Left renal pelvis (tissue), 4 donors: ENCODE measurements around the gene SPATA20. TPM values are rescaled to one million over a fixed set of nuclear protein-coding genes. Genes with fewer than 3 reads are reported as not detected.

Experiments
- DNase-seq, 4 donors: peaks; one replicate each; pipeline ENCODE4 v3.0.0-alpha.2; 2013; ENCODE audit warnings: low read depth in 4 of 4, low spot score in 3 of 4
- polyA plus RNA-seq, 4 donors: library from polyadenylated mRNA; unstranded; fragments of 120-200 nt; gene quantifications; one replicate each; pipeline ENCODE4 v1.2.1, GENCODE V29; 2013; ENCODE audit not compliant: insufficient read length in 4 of 4

SPATA20 gene
- polyA plus RNA-seq, 4 donors = 29.4 to 70.4 (median 50.9) TPM

DNA sequence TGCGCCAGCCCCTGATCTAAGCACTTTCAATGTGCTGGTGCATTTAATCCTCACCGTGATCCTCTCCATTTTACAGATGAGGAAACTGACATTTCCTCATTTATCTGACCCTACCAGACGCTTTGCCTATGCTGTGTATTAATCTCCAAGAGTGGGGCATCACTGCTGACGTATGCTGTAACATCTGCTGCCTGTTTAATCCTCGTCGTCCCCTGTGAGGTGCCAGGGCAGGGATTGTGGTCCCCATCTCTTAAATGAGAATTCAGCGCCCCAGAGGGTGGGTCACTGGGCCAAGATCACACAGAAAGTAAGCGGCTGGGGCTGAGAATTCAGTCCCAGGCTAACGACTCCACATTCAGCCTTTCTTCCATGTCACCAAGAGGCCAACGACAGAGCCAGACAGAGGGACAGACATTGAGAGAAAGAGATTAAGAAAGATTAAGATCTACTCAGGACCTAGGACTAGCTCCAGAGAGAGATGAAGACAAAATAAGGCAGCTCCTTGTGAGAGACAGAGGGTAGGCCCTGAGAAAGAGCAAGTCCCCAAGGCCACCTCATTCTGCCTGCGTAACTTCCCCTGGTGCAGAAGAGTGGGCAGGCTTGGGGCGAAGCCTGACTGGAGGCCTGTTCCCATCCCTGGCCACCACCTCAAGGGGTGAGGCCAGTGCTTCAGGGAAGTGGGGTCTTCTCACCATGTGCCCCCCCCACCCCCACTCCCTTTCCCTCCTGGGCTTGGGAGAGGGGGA lies 27.1 kb downstream of the SPATA20 start:
- DNase-seq = no peak

DNA sequence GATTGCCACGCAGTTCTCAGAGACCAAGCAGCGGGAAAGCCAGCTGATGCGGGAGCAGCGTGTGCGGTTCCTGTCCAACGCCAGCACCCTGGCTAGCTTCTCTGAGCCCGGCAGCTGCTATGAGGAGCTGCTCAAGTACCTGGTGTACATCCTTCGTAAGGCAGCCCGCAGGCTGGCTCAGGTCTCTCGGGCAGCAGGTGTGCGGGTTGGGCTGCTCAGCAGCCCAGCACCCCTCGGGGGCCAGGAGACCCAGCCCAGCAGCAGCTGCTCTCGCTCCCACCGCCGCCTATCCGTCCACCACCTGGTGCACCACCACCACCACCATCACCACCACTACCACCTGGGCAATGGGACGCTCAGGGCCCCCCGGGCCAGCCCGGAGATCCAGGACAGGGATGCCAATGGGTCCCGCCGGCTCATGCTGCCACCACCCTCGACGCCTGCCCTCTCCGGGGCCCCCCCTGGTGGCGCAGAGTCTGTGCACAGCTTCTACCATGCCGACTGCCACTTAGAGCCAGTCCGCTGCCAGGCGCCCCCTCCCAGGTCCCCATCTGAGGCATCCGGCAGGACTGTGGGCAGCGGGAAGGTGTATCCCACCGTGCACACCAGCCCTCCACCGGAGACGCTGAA lies 28.7 kb downstream of the SPATA20 start:
- no peak for DNase-seq

- DNase-seq = no peak
Measured at GRCh38 chr17:50576864-50577263, 29.9 kb downstream of the SPATA20 start.

DNA sequence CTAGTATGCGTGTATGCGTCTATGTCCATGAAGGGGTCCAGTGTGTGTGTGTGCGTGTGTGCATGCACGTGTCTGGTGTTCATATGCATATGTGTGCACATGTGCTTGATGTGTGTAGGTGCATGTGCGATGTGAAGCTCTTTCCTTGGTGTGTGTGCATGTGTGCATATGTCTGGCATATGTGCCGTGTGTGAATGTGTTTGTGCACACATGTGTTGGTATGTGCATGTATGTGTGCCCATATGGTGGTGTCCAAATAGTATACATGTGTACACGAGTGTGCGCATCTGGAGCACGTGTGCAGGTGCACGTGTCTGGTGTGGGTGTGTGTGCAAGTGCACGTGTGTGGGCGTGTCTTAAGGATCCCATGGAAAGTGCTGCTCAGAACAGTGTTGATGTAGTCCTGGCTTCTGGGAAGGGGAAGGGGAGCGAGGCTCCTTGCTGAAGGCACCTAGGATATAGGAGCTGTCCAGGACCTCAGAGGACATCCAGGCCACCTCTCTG lies 30.5 kb downstream of the SPATA20 start:
- DNase-seq = no peak

DNA sequence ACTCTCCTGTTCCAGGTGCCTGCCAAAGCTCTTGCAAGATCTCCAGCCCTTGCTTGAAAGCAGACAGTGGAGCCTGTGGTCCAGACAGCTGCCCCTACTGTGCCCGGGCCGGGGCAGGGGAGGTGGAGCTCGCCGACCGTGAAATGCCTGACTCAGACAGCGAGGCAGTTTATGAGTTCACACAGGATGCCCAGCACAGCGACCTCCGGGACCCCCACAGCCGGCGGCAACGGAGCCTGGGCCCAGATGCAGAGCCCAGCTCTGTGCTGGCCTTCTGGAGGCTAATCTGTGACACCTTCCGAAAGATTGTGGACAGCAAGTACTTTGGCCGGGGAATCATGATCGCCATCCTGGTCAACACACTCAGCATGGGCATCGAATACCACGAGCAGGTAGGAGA lies 31.2 kb downstream of the SPATA20 start:
- DNase-seq = no peak

DNA sequence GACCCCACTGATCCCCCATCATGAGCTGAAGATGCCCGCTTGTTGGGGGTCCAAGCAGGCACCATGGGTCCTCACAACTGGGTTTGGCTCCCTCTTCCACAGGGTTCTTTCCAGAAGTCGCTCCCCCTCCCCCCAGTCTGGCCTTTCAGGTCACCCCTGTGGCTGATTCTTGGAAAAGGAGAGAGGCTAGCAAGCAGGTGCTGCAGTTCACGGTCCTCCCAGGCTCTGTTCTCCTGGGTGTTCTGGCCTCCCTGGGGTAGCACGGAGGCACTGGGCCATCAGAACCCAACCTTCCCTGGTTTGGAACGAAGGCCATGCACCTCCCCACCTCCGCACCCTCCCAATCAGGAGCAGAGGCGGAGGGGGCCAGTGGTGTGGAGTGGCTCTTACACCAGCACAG lies 32.4 kb downstream of the SPATA20 start:
- DNase-seq = no peak

DNA sequence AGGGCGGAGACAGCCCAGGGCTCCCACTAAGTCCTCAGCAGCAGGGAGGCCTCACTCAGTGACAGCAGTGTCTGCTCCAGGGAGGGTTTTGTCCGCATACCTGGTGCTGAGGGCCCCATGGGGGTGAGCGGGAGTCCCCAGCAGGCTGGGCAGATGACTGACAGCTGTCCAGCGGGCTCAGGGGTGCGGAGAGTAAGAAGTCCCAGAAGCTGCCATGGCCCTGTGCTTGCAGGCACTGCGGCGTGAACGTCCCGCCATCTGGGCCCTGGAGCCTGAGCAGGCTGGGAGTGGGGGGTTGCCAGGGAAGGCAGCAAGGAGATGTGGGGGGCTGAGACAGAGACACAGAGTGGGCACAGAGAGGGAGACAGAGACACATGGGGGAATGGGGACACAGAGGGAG lies 33.7 kb downstream of the SPATA20 start:
- no peak for DNase-seq

DNA sequence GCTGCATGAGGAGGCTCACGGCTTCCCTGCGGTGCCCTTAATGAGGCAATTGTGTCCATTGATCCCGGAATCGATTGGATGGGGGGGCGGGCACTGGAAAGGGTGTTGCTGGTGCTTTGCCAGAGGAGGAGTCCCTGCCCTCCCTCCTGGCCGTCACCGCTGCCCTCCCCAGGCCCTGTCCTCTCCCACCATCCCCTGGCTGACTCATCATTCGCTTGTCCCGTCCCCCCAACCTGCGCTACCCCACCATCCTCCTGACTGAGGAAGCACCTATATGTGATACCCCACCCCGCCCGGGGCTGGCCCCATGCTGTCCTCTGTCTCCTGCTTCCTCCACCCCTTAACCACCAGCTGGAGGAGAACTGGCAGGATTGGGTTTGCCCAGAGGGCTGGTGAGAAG lies 34.3 kb downstream of the SPATA20 start:
- DNase-seq = no peak

DNA sequence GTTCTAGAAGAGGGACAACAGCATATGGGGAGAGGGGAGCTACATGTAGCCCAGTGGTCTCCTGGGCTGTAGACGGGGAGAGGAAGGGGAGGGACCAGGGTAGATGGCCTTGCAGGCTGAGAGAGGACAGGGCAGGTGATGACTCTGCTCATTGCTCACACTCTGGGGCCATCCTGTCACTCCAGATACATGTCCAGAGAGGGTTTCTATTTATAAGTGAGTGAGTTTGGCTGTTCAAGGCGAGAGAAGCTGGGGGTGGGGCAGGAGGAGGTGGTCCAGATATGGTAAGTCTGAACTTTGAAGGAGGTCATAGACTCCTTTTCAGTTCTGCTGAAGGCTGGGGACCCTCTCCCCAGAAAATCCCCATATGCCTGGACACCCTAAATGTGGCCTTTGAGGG lies 35.8 kb downstream of the SPATA20 start:
- no peak for DNase-seq

- no peak for DNase-seq
Measured at GRCh38 chr17:50583641-50584040, 36.7 kb downstream of the SPATA20 start.

DNA sequence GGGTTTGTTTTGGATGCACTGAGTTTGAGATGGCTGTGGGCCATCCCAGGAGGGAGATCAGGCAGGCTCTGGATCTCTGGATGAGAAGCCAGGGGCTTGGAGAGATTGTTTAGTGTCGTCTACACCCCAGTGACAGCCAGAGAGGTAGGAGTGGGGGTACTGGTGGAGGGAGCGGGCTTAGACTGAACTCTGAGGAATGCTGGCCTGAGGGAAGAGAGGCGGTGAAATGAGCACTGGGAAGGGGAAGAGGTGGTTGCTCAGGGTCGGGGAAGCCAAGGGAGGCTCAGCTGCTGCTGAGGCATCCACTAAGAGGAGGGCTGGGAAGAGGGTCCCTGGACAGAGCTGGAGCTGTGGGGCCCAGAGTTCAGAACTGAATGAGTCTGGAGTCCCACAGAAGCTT lies 37.1 kb downstream of the SPATA20 start:
- DNase-seq = no peak

DNA sequence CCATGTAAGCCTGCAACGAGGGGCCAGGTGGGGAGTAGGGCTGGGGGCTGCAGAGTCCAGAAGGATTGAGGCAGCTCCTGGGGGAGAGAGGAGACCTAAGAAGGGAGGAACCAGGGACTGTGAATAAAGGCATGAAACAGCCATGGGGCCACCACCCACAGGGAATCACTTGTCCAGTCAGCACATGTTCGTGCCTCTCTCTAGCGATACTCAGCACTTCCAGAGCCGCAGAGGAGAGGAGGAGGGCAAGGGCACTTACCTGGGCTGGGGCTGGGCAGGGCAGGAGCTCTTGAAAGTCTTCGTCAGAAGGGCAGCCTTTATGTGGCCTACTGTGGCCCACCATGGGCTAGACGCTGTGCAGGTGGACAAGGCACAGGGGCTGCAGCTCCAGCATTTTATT lies 37.8 kb downstream of the SPATA20 start:
- DNase-seq = no peak

GRCh38 chr17:50585346-50585745 lies 38.4 kb downstream of the SPATA20 start:
- no peak for DNase-seq

- no peak for DNase-seq
Measured at GRCh38 chr17:50585891-50586290, 38.9 kb downstream of the SPATA20 start.

DNA sequence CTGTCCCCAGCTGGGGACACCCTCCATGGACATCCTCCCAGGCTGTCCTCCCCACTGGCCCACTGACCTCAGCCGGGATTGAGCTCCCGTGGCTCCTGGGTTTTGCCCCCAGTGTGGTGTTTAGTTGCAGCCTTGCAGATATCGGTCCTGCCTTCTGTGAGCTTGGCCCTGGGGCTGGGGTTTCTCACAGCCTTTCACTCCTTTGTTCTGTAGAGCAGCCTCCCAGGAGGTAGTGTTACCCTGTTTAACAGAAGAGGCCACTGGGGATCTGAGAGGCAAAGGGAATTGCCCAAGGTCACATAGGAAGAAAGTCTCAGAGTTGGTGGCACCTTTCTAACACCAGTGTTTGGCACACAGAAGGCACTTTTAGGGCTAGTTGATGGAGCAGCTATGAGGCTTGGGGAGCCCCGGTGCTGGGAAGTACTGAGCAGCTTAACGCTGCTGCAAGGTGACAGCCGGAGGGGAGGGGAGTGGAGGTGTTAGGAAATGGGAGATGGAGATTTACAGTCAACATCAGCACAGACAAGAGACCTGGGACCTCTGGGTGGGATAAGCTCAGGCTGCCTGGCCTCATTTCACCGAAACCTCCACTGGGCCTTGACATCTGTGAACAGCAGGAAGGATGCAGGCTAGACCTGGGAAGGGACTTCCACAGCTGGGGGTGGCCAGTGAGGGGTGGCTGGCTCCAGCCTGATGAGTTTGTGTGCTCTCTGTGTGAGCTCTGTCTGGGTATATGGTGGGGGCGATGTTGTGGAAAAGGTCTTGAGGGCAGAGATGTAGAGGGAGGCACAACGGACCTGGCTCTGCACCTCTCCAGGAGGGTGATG lies 39.7 kb downstream of the SPATA20 start:
- no peak for DNase-seq

- no peak for DNase-seq
Measured at GRCh38 chr17:50587571-50587970, 40.6 kb downstream of the SPATA20 start.

GRCh38 chr17:50588391-50589049 lies 41.5 kb downstream of the SPATA20 start:
- no peak for DNase-seq

DNA sequence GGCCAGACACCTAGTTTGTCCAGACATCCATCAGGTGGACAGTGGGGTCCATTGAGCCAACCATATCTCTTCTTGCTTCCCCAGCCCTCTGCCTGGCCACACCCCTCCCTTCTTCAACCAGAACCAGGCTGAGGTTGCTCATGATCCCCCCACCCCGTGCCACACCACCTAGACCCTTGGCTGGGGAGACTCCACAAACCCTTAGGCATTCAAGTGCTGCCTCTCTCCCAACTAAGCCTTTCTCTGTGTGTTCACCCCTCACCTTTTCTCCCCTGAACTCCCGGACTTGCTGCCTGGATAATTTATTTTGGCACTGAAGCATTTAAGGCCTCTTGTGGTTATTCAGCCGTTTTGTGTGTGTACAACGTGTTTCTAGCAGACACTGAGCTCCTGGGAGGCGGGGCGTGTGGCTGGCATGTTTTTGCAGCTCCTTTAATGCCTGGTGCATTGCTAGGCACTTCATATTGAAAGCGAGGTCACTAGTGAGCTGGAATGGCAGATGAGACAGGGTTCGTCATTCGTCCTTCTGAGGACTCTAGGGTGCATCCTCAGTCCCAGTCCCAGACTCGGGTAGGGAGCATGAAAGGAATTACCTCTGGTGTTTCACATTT lies 42.2 kb downstream of the SPATA20 start:
- no peak for DNase-seq

DNA sequence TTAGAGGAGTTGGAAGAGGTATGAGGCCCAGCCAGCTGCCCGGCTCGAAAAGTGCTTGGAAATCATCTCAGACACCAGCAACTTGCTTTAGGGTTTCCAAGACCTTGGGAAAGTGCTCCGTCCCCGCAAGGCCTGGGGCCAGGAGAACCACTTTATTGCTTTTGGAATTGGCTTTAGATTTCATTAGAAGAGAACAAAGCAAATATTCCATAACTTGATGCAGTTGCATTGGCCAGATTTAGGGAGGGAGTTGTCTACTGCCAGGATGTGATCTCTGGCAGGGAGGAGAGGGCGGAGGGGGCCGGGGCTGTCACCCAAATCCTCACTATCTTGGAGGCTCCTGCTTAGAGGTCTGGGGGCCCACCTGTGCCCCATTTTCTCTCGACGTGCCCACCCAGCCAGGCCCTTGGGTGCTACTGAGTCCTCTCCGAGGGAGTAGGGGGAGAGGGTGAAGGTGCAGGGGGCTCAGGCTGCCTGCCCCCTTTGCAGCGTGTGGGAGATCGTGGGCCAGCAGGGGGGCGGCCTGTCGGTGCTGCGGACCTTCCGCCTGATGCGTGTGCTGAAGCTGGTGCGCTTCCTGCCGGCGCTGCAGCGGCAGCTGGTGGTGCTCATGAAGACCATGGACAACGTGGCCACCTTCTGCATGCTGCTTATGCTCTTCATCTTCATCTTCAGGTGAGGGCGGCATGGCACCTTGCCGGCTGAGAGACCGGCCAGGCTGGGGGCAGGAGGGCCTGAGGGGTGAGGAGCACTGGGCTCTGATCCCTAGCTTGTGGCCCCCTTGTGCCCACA lies 44.2 kb downstream of the SPATA20 start:
- no peak for DNase-seq

- peak in 2 of 4 donors; percentile 48 to 63 for DNase-seq
Measured at GRCh38 chr17:50593321-50593720, 46.3 kb downstream of the SPATA20 start.
